DND-41 (cell line): ENCODE measurements around the gene SCD5.

Source experiments
- ATAC-seq: fragments of 200-7000 bp; cut with Tn5 transposase; 3 replicates; pipeline ENCODE4 v1.9.1; 2021; ENCODE audit warnings: low read depth; ENCODE audit not compliant: insufficient read depth
- DNase-seq: peaks from one replicate; pipeline ENCODE4 v3.0.0-alpha.2; 2020
- H2AFZ ChIP-seq: 2 replicates; pipeline ENCODE4 v1.6.0; 2012; ENCODE audit warnings: low read depth, low read length
- H3K27ac ChIP-seq: 2 replicates; pipeline ENCODE4 v1.5.1; 2012; ENCODE audit warnings: low read length, inconsistent platforms
- H3K27me3 ChIP-seq: fragments of 200-600 bp; sonication (generic); 2 replicates; pipeline ENCODE4 v1.6.0; 2012; ENCODE audit warnings: low read length, mild to moderate bottlenecking, inconsistent platforms; ENCODE audit not compliant: insufficient read depth, poor library complexity
- H3K36me3 ChIP-seq: 2 replicates; pipeline ENCODE4 v1.5.1; 2012; ENCODE audit warnings: low read length, inconsistent platforms; ENCODE audit not compliant: insufficient read depth
- H3K4me1 ChIP-seq: 2 replicates; pipeline ENCODE4 v1.5.1; 2012; ENCODE audit warnings: mild to moderate bottlenecking, low read length; ENCODE audit not compliant: insufficient read depth
- H3K4me2 ChIP-seq: 2 replicates; pipeline ENCODE4 v1.6.0; 2012; ENCODE audit warnings: mild to moderate bottlenecking, moderate library complexity, low read length, inconsistent platforms; ENCODE audit not compliant: insufficient read depth
- H3K4me3 ChIP-seq, 2 experiments: fragments of 200-600 bp in 1 of 2; shearing (Covaris generic) in 1 of 2; 2 replicates each; pipeline ENCODE4 v1.5.1; 2012 to 2016; ENCODE audit warnings: inconsistent platforms in 2 of 2, low read length in 2 of 2, mild to moderate bottlenecking in 2 of 2, low read depth in 1 of 2, moderate library complexity in 1 of 2
- H3K79me2 ChIP-seq: 2 replicates; pipeline ENCODE4 v1.6.0; 2012; ENCODE audit warnings: low read length, inconsistent platforms; ENCODE audit not compliant: insufficient read depth
- H3K9ac ChIP-seq: 2 replicates; pipeline ENCODE4 v1.6.0; 2012; ENCODE audit warnings: low read depth, mild to moderate bottlenecking, inconsistent platforms, low read length, moderate library complexity
- H3K9me3 ChIP-seq: 2 replicates; pipeline ENCODE4 v1.5.1; 2012; ENCODE audit warnings: low read length, moderate library complexity, mild to moderate bottlenecking, inconsistent platforms; ENCODE audit not compliant: insufficient read depth, severe bottlenecking
- H4K20me1 ChIP-seq: 2 replicates; pipeline ENCODE4 v1.6.0; 2012; ENCODE audit warnings: low read length; ENCODE audit not compliant: insufficient read depth
- CTCF ChIP-seq: IDR thresholded peaks from 2 replicates; pipeline ENCODE4 v1.5.1; 2012; ENCODE audit warnings: borderline replicate concordance, low read length, moderate library complexity, mild to moderate bottlenecking; ENCODE audit not compliant: poor library complexity, severe bottlenecking; ENCODE audit errors: extremely low read depth
- EZH2 ChIP-seq: IDR thresholded peaks from 3 replicates; pipeline ENCODE4 v1.6.1; 2012; ENCODE audit warnings: borderline replicate concordance, low read depth, mild to moderate bottlenecking, moderate library complexity, low read length, inconsistent platforms; ENCODE audit not compliant: severe bottlenecking

SCD5 gene

GRCh38 chr4:82799006-82799881 is 648 bp upstream of the SCD5 start:
- H3K9ac ChIP-seq: peak overlapping the region; percentile 72
- peak; percentile 70 for DNase-seq
- peaks cover 34% of the 10 kb centered on the region for H3K4me1 ChIP-seq
- H3K79me2 ChIP-seq: peaks cover 31% of the 10 kb centered on the region
- TF ChIP-seq EZH2: no peak
- no peak for TF ChIP-seq CTCF
- peak overlapping the region; percentile 70 to 81 for H3K4me3 ChIP-seq
- peak overlapping the region; percentile 82 for H2AFZ ChIP-seq
- peaks cover 8% of the 10 kb centered on the region for H3K36me3 ChIP-seq
- peak overlapping the region; percentile 70 for H3K27ac ChIP-seq
- H3K27me3 ChIP-seq: no peaks in the 10 kb centered on the region
- H3K4me2 ChIP-seq: peak overlapping the region; percentile 96
- peak; percentile 62 for ATAC-seq
- peaks cover 24% of the 10 kb centered on the region for H4K20me1 ChIP-seq
- no peaks in the 10 kb centered on the region for H3K9me3 ChIP-seq

- peak; percentile 13; the same call in 1 of the 3 replicates for ATAC-seq
- Histone ChIP-seq H3K36me3 (peaks cover 11% of the 10 kb centered on the region), H3K27me3 (no peaks in the 10 kb centered on the region), H3K9ac (peak overlapping the region; percentile 72), H2AFZ (peak overlapping the region; percentile 82; the same call in 1 of the 2 replicates), H4K20me1 (peaks cover 37% of the 10 kb centered on the region), H3K79me2 (peaks cover 46% of the 10 kb centered on the region), H3K4me1 (peaks cover 34% of the 10 kb centered on the region), H3K27ac (no peak overlapping the region; the same call in 1 of the 2 replicates), H3K9me3 (no peaks in the 10 kb centered on the region), H3K4me3 (peak overlapping the region; percentile 70 to 81; a peak in 3 of 4 replicates), H3K4me2 (peak overlapping the region; percentile 96)
- DNase-seq: peak; percentile 52
- TF ChIP-seq CTCF (no peak), EZH2 (no peak)
Observed at GRCh38 chr4:82797405-82798111, 1.0 kb downstream of the SCD5 start.

DNA sequence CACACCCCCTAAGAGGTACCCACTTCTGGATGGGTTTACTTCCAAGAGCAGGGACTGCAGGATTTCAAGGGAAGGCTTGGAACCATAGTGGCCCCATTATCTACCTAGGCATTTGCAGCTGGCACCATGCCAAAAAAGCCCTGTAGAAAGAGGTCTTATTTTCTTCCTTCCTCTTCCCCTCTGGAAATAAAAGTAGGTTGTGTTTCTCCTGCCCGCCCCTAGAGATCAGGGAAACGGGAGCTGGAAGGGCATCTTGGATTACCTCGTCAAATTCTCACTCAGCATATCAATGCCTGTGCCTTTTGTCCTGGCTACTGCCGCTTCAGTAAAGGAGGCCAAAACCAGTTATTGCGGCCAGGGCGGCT is 1.6 kb downstream of the SCD5 start:
- Histone ChIP-seq H3K27me3 (no peaks in the 10 kb centered on the region), H3K27ac (no peak overlapping the region), H4K20me1 (peaks cover 42% of the 10 kb centered on the region), H3K9me3 (no peaks in the 10 kb centered on the region), H2AFZ (no peak overlapping the region), H3K79me2 (peaks cover 52% of the 10 kb centered on the region), H3K4me3 (peak overlapping the region in 1 of 2 experiments; percentile 81; a peak in 3 of 4 replicates), H3K9ac (peak overlapping the region; percentile 72; the same call in 1 of the 2 replicates), H3K36me3 (peaks cover 11% of the 10 kb centered on the region), H3K4me1 (peaks cover 34% of the 10 kb centered on the region), H3K4me2 (peak overlapping the region; percentile 96)
- no peak for TF ChIP-seq CTCF
- no peak for TF ChIP-seq EZH2
- DNase-seq: no peak
- no peak for ATAC-seq
